Right lobe of liver (tissue), 6 donors: ENCODE measurements around the gene ADGRL3. TPM values are rescaled to one million over a fixed set of nuclear protein-coding genes. Genes with fewer than 3 reads are reported as not detected.

Experiments used
- ATAC-seq, 4 donors: fragments of 200-7000 bp; cut with Tn5 transposase; one replicate each; pipeline ENCODE4 v1.9.1; 2020; ENCODE audit warnings: mild to moderate bottlenecking in 4 of 4, moderate library complexity in 4 of 4
- DNase-seq, 3 donors: peaks; one replicate each; pipeline ENCODE4 v3.0.0-alpha.2; 2020
- H3K27ac ChIP-seq, 3 donors: fragments of 200-600 bp; one replicate each; pipeline ENCODE4 v1.8.0; 2022
- H3K27me3 ChIP-seq, 2 donors: fragments of 200-600 bp; one replicate each; pipeline ENCODE4 v1.8.0; 2022
- H3K36me3 ChIP-seq, 4 donors: fragments of 200-600 bp; sonication (generic) in 1 of 4; one replicate each; pipeline versions ENCODE4 v1.5.1 to v1.8.0; 2017 to 2022; ENCODE audit warnings: control low read depth in 1 of 4
- H3K4me1 ChIP-seq, 4 donors: fragments of 200-600 bp; sonication (generic) in 1 of 4; one replicate each; pipeline versions ENCODE4 v1.5.1 to v1.8.0; 2017 to 2022; ENCODE audit warnings: control low read depth in 1 of 4
- H3K4me3 ChIP-seq, 3 donors: fragments of 200-600 bp; one replicate each; pipeline ENCODE4 v1.8.0; 2022
- H3K9me3 ChIP-seq, 4 donors: fragments of 200-600 bp; sonication (generic) in 1 of 4; one replicate each; pipeline versions ENCODE4 v1.5.1 to v1.8.0; 2017 to 2022; ENCODE audit warnings: control low read depth in 1 of 4
- POLR2A ChIP-seq: fragments of 450-650 bp; IDR thresholded peaks from one replicate; pipeline ENCODE4 v1.6.1; 2017; ENCODE audit warnings: antibody characterized with exemption, mild to moderate bottlenecking
- WGBS: methylation state at CpG from one replicate; pipeline ENCODE4 v1.1.6; 2018; ENCODE audit warnings: low coverage, low lambda C conversion rate; ENCODE audit not compliant: insufficient coverage; ENCODE audit errors: missing lambda C conversion rate; 5-methylcytosine and 5-hydroxymethylcytosine counted together
- intact Hi-C, 2 donors: fragments of 100-400 bp; cut with DNase I; formaldehyde crosslinking; loops; one replicate each; pipeline versions ENCODE4 v1.11.2 to v1.14.1; 2022
- total RNA-seq, 6 experiments: library from RNA; depleted of rRNA in 2 of 6; stranded (reverse); fragments of >200 nt in 2 of 6; fragmentation: NEBNext Ultra II Directional in 3 of 6; extraction: Animal tissue kit (Norgen Biotek cat#: 25700) in 3 of 6; gene quantifications; one replicate each; pipeline versions ENCODE4 v1.1.0 to v1.2.4, GENCODE V29; 2016 to 2023
- TF ChIP-seq, protein P1 (sequence below), 4 donors: fragments of 200-600 bp in 3 of 4; fragments of 450-650 bp in 1 of 4; IDR thresholded peaks; one replicate each; pipeline versions ENCODE4 v1.5.1 to v1.8.0; 2016 to 2022; ENCODE audit warnings: antibody characterized with exemption in 4 of 4, mild to moderate bottlenecking in 2 of 4
- donor health status: DM: no; HTN: yes; CAD: no.
- donor health status: DM: no; HTN: no; CAD: no.
- donor health status: DM: no; HTN: no; CAD: no.
- donor health status: DM: no; HTN: yes; CAD: no.
- donor health status: DM: no; HTN: yes; CAD: no.

ADGRL3 gene
- total RNA-seq, 6 experiments from 2014 or later: 0.06 to 1.1 (median 0.35) TPM

DNA sequence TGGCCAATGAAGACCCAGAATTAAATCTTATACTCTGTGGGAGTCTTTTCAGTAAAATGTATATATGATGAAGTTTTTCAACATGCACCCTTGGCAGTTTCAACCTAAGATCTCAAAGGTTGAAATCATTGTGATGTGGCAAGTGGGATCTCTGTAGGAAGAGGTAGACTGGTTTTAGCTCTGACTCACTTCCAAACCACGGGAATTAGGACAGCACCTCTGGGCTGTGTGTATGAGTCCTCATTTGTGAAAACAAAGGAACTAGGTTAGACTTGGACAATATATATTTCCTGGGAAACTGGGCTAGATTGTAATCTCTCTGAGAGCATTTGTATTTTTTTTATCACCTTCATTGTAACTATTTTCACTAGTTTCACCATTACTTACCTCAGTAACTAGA lies 333.0 kb downstream of the ADGRL3 start:
- TF ChIP-seq, protein P1, sequence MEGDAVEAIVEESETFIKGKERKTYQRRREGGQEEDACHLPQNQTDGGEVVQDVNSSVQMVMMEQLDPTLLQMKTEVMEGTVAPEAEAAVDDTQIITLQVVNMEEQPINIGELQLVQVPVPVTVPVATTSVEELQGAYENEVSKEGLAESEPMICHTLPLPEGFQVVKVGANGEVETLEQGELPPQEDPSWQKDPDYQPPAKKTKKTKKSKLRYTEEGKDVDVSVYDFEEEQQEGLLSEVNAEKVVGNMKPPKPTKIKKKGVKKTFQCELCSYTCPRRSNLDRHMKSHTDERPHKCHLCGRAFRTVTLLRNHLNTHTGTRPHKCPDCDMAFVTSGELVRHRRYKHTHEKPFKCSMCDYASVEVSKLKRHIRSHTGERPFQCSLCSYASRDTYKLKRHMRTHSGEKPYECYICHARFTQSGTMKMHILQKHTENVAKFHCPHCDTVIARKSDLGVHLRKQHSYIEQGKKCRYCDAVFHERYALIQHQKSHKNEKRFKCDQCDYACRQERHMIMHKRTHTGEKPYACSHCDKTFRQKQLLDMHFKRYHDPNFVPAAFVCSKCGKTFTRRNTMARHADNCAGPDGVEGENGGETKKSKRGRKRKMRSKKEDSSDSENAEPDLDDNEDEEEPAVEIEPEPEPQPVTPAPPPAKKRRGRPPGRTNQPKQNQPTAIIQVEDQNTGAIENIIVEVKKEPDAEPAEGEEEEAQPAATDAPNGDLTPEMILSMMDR (IDR thresholded peaks at IDR 0.05): no peak
- TF ChIP-seq POLR2A: no peak
- Histone ChIP-seq H3K4me3 (no peak overlapping the region), H3K4me1 (no peaks in the 10 kb centered on the region), H3K27ac (no peak overlapping the region), H3K9me3 (no peaks in the 10 kb centered on the region), H3K36me3 (no peaks in the 10 kb centered on the region), H3K27me3 (no peaks in the 10 kb centered on the region)
- intact Hi-C loops: no loop called here
- ATAC-seq: no peak
- no peak for DNase-seq
- WGBS: 54% methylated on average over 1 of the region's 1 CpG

DNA sequence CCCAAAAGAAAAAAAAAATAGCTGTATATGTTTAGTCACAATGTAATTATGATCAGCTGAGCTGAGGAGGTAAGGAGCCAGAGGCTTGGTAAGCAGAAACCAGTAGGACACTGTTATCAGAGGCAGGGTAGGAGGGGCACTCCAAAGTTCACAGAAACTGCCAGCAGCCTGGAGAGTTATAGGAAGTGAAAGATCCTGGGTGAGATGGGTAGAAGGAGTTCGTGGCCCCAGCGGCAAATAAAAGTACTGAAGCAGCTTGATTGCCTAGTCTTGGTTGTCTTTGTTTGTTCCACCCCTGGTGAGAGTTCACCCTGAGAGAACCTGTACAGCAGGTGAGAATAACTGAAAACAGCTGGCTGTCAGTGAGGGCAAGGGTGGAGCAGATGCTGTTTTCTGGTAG lies 340.8 kb downstream of the ADGRL3 start:
- Histone ChIP-seq H3K9me3 (no peaks in the 10 kb centered on the region), H3K27ac (no peak overlapping the region), H3K27me3 (no peaks in the 10 kb centered on the region), H3K4me3 (no peak overlapping the region), H3K36me3 (no peaks in the 10 kb centered on the region), H3K4me1 (no peaks in the 10 kb centered on the region)
- TF ChIP-seq, protein P1 (IDR thresholded peaks at IDR 0.05): no peak
- no peak for TF ChIP-seq POLR2A
- no peak for DNase-seq
- intact Hi-C loops: no loop called here
- WGBS: 16% methylated on average over 2 of the region's 2 CpGs
- ATAC-seq: peak; percentile 38 to 83 (median 62)

DNA sequence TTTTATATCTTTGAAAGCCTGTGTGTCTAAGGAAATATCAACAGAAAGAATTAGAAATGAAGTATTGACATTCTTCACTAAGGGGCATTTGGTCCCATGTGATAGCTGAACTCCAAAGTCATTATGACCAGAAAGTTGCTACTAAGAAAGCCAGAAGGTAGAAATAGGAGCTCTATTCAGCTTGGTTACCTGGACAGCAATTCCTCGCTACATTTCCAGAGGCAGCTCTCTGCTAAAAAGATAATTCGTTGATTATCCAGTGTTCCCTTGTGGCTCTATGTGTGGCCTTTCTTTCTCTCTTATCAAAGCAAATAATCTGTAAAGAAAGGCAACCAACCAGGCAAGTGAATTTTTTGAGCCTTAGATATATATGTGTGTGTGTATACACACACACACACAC lies 341.3 kb downstream of the ADGRL3 start:
- H3K36me3 ChIP-seq: no peaks in the 10 kb centered on the region
- intact Hi-C loops: no loop called here
- 54% methylated on average over 2 of the region's 2 CpGs for WGBS
- no peak for TF ChIP-seq POLR2A
- TF ChIP-seq, protein P1 (IDR thresholded peaks at IDR 0.05): peak in 2 of 4 donors; percentile 30 to 47
- ATAC-seq (peak in 3 of 4 donors; percentile 45 to 76 (median 64)), DNase-seq (no peak)
- no peaks in the 10 kb centered on the region for H3K9me3 ChIP-seq
- no peaks in the 10 kb centered on the region for H3K27me3 ChIP-seq
- H3K27ac ChIP-seq: no peak overlapping the region
- H3K4me1 ChIP-seq: no peaks in the 10 kb centered on the region
- H3K4me3 ChIP-seq: no peak overlapping the region

DNA sequence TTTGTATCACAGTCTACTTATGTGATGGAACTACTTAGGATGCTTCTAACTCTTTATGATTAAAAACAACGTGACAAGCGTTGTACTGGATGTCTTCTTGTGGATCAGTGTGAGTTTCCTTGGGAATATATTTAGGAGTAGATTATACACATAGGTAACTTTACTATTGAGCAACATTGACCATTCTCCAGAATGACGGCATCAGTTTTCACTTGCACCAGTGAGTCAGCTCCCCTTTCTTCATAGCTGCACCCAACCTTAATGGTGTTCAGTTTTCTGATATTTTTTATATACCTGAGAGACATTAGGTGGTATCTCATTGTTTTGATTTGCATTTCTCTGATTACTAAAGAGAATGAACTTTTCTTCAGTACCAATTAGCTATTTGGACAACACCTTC lies 343.9 kb downstream of the ADGRL3 start:
- Histone ChIP-seq H3K9me3 (no peaks in the 10 kb centered on the region), H3K4me1 (no peaks in the 10 kb centered on the region), H3K27me3 (no peaks in the 10 kb centered on the region), H3K36me3 (no peaks in the 10 kb centered on the region), H3K4me3 (no peak overlapping the region), H3K27ac (no peak overlapping the region)
- DNase-seq (no peak), ATAC-seq (no peak)
- intact Hi-C loops: no loop called here
- no peak for TF ChIP-seq POLR2A
- TF ChIP-seq, protein P1 (IDR thresholded peaks at IDR 0.05): no peak
- WGBS: 61% methylated on average over 3 of the region's 3 CpGs

DNA sequence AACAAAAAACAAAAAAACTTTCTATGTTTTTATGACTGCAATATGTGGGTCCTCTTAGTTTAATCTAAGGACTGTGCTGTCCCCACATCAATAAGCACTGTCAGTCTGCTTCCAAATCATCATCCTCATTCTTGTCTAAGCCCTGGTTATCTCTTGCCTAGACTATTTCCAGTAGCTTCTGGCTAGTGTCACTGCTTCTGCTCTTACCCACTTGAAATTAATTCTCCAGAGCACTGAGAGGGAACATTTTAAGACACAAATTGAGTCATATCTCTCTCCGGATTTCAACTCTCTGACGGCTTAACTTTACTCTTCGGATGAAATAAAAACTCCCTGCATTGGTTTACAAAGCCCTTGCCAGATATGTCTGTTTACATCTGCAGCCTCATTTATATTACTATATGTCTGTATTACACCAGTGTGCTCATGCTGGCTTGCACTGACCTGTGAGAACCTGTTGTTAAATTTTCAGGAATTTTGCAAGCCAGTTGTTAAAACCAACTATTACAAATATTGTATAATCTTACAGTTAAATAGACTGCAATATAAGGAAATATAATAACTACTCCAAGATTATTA lies 345.9 kb downstream of the ADGRL3 start:
- no peak overlapping the region for H3K4me3 ChIP-seq
- TF ChIP-seq, protein P1 (IDR thresholded peaks at IDR 0.05): no peak
- no peak for TF ChIP-seq POLR2A
- ATAC-seq: no peak
- no peaks in the 10 kb centered on the region for H3K9me3 ChIP-seq
- intact Hi-C loops: no loop called here
- 79% methylated on average over 3 of the region's 3 CpGs for WGBS
- H3K27ac ChIP-seq: no peak overlapping the region
- no peaks in the 10 kb centered on the region for H3K36me3 ChIP-seq
- DNase-seq: no peak
- H3K27me3 ChIP-seq: no peaks in the 10 kb centered on the region
- no peaks in the 10 kb centered on the region for H3K4me1 ChIP-seq
